Measurements from ENCODE around the gene UST. TPM values are rescaled to one million over a fixed set of nuclear protein-coding genes. Genes with fewer than 3 reads are reported as not detected.

UST gene
- polyA plus RNA-seq, 1 donor from 2014 or later = 7.5 TPM

GRCh38 chr6:149081281-149081680 is 334.5 kb downstream of the UST start:
- TF ChIP-seq RAD21 (conservative IDR thresholded peaks at IDR 0.05) (no peak), POLR2AphosphoS5 (IDR thresholded peaks at IDR 0.05) (no peak), TAF1 (IDR thresholded peaks at IDR 0.05; ENCODE audit: low read depth) (no peak), EP300 (conservative IDR thresholded peaks at IDR 0.05; ENCODE audit: poor library complexity, severe bottlenecking) (no peak), EZH2 (IDR thresholded peaks at IDR 0.05; ENCODE audit: borderline replicate concordance, insufficient read depth, low read length, poor library complexity, severe bottlenecking) (no peak), MXI1 (conservative IDR thresholded peaks at IDR 0.05; ENCODE audit: poor library complexity, severe bottlenecking) (no peak), SMC3 (conservative IDR thresholded peaks at IDR 0.05; ENCODE audit: poor library complexity) (no peak)
- TF ChIP-seq, protein P1, sequence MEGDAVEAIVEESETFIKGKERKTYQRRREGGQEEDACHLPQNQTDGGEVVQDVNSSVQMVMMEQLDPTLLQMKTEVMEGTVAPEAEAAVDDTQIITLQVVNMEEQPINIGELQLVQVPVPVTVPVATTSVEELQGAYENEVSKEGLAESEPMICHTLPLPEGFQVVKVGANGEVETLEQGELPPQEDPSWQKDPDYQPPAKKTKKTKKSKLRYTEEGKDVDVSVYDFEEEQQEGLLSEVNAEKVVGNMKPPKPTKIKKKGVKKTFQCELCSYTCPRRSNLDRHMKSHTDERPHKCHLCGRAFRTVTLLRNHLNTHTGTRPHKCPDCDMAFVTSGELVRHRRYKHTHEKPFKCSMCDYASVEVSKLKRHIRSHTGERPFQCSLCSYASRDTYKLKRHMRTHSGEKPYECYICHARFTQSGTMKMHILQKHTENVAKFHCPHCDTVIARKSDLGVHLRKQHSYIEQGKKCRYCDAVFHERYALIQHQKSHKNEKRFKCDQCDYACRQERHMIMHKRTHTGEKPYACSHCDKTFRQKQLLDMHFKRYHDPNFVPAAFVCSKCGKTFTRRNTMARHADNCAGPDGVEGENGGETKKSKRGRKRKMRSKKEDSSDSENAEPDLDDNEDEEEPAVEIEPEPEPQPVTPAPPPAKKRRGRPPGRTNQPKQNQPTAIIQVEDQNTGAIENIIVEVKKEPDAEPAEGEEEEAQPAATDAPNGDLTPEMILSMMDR (IDR thresholded peaks at IDR 0.05; ENCODE audit: poor library complexity, severe bottlenecking) = no peak
- TF ChIP-seq, protein P2, sequence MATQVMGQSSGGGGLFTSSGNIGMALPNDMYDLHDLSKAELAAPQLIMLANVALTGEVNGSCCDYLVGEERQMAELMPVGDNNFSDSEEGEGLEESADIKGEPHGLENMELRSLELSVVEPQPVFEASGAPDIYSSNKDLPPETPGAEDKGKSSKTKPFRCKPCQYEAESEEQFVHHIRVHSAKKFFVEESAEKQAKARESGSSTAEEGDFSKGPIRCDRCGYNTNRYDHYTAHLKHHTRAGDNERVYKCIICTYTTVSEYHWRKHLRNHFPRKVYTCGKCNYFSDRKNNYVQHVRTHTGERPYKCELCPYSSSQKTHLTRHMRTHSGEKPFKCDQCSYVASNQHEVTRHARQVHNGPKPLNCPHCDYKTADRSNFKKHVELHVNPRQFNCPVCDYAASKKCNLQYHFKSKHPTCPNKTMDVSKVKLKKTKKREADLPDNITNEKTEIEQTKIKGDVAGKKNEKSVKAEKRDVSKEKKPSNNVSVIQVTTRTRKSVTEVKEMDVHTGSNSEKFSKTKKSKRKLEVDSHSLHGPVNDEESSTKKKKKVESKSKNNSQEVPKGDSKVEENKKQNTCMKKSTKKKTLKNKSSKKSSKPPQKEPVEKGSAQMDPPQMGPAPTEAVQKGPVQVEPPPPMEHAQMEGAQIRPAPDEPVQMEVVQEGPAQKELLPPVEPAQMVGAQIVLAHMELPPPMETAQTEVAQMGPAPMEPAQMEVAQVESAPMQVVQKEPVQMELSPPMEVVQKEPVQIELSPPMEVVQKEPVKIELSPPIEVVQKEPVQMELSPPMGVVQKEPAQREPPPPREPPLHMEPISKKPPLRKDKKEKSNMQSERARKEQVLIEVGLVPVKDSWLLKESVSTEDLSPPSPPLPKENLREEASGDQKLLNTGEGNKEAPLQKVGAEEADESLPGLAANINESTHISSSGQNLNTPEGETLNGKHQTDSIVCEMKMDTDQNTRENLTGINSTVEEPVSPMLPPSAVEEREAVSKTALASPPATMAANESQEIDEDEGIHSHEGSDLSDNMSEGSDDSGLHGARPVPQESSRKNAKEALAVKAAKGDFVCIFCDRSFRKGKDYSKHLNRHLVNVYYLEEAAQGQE (IDR thresholded peaks at IDR 0.05; ENCODE audit: borderline replicate concordance) = no peak
- Histone ChIP-seq H3K9ac (ENCODE audit: low read length) (no peak overlapping the region), H3K27me3 (ENCODE audit: insufficient read depth, low read depth, low read length) (no peaks in the 10 kb centered on the region), H2AFZ (ENCODE audit: low read depth, low read length) (no peak overlapping the region), H3K79me2 (replicated peaks; ENCODE audit: insufficient read depth, low read length) (no peaks in the 10 kb centered on the region), H3K9me2 (ENCODE audit: insufficient read depth, low read length) (no peaks in the 10 kb centered on the region), H3K9me3 (ENCODE audit: low read length) (no peaks in the 10 kb centered on the region), H3K4me3 (ENCODE audit: low read length) (no peak overlapping the region), H3K36me3 (ENCODE audit: insufficient read depth, low read length) (no peaks in the 10 kb centered on the region), H3F3A (ENCODE audit: insufficient read depth, low read length, poor library complexity, severe bottlenecking) (no peaks in the 10 kb centered on the region), H4K20me1 (ENCODE audit: insufficient read depth) (no peaks in the 10 kb centered on the region), H3K4me2 (ENCODE audit: low read length) (no peak overlapping the region), H3K27ac (ENCODE audit: low read length) (no peak overlapping the region)

GRCh38 chr6:149082320-149082719 is 335.5 kb downstream of the UST start:
- H3K4me3 ChIP-seq (ENCODE audit: low read length) = no peak overlapping the region
- H3K4me2 ChIP-seq (ENCODE audit: low read length) = no peak overlapping the region
- no peaks in the 10 kb centered on the region for H3K9me3 ChIP-seq (ENCODE audit: low read length)
- H3K9ac ChIP-seq (ENCODE audit: low read length) = no peak overlapping the region
- no peaks in the 10 kb centered on the region for H4K20me1 ChIP-seq (ENCODE audit: insufficient read depth)
- no peaks in the 10 kb centered on the region for H3K36me3 ChIP-seq (ENCODE audit: insufficient read depth, low read length)
- no peak overlapping the region for H3K27ac ChIP-seq (ENCODE audit: low read length)
- H3F3A ChIP-seq (ENCODE audit: insufficient read depth, low read length, poor library complexity, severe bottlenecking) = no peaks in the 10 kb centered on the region
- H3K79me2 ChIP-seq (replicated peaks; ENCODE audit: insufficient read depth, low read length) = no peaks in the 10 kb centered on the region
- no peak overlapping the region for H2AFZ ChIP-seq (ENCODE audit: low read depth, low read length)
- no peaks in the 10 kb centered on the region for H3K27me3 ChIP-seq (ENCODE audit: insufficient read depth, low read depth, low read length)
- peak; percentile 94 for TF ChIP-seq SMC3 (conservative IDR thresholded peaks at IDR 0.05; ENCODE audit: poor library complexity)
- TF ChIP-seq EP300 (conservative IDR thresholded peaks at IDR 0.05; ENCODE audit: poor library complexity, severe bottlenecking) = no peak
- TF ChIP-seq, protein P2 (IDR thresholded peaks at IDR 0.05; ENCODE audit: borderline replicate concordance) = no peak
- TF ChIP-seq RAD21 (conservative IDR thresholded peaks at IDR 0.05) = peak; percentile 91
- no peak for TF ChIP-seq TAF1 (IDR thresholded peaks at IDR 0.05; ENCODE audit: low read depth)
- TF ChIP-seq, protein P1 (IDR thresholded peaks at IDR 0.05; ENCODE audit: poor library complexity, severe bottlenecking) = peak; percentile 87
- H3K9me2 ChIP-seq (ENCODE audit: insufficient read depth, low read length) = no peaks in the 10 kb centered on the region
